HFF-Myc (cell line): ENCODE data around the gene COLQ.

Source experiments
- DNase-seq: peaks from one replicate; pipeline ENCODE4 v3.0.0-alpha.2; 2011; ENCODE audit warnings: low read depth; ENCODE audit errors: extremely low read depth
- H3K4me3 ChIP-seq: replicated peaks from 2 replicates; pipeline ENCODE4 v1.5.1; 2011; ENCODE audit warnings: low read depth, mild to moderate bottlenecking, control low read depth, low read length
- TF ChIP-seq, protein P1 (sequence below): IDR thresholded peaks from 2 replicates; pipeline ENCODE4 v1.5.1; 2012; ENCODE audit warnings: mild to moderate bottlenecking, low read depth, low read length, control low read depth; ENCODE audit errors: missing control alignments

Gene COLQ

GRCh38 chr3:15522016-15522415 lies 510 bp upstream of the COLQ start:
- no peak for DNase-seq
- no peak overlapping the region for H3K4me3 ChIP-seq
- TF ChIP-seq, protein P1, sequence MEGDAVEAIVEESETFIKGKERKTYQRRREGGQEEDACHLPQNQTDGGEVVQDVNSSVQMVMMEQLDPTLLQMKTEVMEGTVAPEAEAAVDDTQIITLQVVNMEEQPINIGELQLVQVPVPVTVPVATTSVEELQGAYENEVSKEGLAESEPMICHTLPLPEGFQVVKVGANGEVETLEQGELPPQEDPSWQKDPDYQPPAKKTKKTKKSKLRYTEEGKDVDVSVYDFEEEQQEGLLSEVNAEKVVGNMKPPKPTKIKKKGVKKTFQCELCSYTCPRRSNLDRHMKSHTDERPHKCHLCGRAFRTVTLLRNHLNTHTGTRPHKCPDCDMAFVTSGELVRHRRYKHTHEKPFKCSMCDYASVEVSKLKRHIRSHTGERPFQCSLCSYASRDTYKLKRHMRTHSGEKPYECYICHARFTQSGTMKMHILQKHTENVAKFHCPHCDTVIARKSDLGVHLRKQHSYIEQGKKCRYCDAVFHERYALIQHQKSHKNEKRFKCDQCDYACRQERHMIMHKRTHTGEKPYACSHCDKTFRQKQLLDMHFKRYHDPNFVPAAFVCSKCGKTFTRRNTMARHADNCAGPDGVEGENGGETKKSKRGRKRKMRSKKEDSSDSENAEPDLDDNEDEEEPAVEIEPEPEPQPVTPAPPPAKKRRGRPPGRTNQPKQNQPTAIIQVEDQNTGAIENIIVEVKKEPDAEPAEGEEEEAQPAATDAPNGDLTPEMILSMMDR, result no peak

GRCh38 chr3:15520804-15521572 lies 518 bp downstream of the COLQ start:
- H3K4me3 ChIP-seq, result no peak overlapping the region
- TF ChIP-seq, protein P1, result no peak
- no peak for DNase-seq

- TF ChIP-seq, protein P1, result no peak
- DNase-seq, result no peak
- H3K4me3 ChIP-seq, result no peak overlapping the region
Observed at GRCh38 chr3:15520185-15520584, 1.3 kb downstream of the COLQ start.

DNA sequence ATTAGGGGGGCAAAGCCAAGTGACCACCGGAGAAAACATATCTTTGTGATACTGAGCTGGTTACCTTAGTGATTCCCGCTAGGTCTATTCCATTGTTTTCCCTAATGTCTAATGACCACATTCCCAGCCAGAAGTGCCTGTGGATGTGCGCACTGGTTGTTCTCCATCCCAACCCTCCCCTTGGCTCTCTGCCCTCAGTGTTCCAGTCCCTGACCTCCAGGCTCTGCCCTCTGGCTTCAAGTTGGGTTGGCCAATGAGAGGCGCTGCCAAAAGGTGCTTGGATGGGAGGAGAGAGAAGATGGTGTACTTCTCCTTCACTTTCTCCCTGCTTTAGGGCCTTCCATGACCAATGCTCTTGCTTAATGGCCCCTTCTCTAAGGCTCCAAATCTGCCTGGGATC lies 2.4 kb downstream of the COLQ start:
- no peak overlapping the region for H3K4me3 ChIP-seq
- DNase-seq, result no peak
- TF ChIP-seq, protein P1, result no peak

DNA sequence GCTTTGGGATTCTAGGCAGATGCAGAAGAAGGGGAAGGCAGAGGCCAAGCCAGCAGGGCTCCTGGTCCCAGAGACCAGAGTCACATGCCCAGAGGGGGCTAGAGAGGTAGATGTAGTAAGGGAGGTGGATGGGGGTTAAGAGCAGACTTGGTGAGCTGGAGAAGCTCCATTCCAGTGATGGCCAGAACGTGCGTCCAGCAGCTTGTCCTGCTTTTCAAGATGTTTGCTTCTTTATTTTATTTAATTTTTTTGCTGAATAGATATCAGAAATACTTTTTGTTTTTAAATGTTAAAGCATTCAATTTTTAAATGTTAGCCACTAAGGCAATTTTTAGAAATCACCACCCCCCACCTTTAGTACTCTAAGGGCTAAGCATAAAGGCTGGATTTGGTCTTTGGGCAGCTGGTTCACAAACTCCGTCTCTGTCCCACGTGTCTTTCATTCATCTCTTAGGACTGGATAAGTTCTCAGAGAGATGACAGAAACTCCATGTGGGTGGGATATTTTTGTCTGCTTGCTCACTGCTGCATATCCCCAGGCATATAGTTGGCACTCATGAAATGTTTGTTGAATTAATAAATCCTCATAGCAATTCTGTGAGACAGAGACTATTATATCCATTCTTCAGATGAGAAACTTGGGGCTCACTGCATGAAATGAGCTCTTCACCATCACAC lies 6.7 kb downstream of the COLQ start:
- no peak for DNase-seq
- no peak overlapping the region for H3K4me3 ChIP-seq
- TF ChIP-seq, protein P1, result no peak

DNA sequence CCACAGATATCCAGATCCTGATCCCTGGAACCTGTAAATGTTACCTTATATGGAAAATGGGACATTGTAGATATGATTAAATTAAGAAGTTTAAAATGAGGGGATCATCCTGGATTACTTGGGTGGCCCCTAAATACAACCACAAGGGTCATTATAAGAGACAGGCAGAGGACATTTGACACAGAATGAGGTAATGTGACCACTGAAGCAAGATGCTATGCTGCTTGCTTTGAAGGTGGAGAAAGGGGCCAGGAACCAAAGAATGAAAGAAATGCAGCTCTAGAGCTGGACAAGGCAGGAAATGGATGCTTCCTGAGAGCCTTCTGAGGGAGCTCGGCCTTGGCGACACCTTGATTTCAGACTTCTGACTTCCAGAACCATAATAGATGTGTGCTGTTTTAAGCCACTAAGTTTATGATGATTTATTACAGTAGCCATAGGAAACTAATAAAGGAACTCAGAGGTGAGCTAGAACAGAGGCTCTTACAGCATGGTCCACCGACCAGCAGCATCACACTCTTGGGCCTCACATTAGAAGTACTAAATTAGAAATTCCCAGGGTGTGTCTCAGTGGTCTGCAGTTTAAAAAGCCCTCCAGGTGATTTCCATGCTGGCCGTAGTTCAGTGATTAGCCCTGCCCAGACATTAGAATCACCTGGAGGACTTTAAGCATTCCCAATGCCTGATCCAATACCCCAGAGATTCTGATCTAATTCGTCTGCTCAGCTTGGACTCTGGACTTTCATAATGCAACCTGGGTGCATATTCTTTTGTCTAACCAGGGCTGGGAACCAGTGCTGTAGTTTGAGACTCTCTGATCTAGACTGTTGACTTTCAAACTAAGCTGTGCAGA lies 7.5 kb downstream of the COLQ start:
- H3K4me3 ChIP-seq, result no peak overlapping the region
- no peak for DNase-seq
- TF ChIP-seq, protein P1, result no peak
